Subcutaneous adipose tissue (tissue), 4 donors: ENCODE measurements around the gene CRACR2B. TPM values are rescaled to one million over a fixed set of nuclear protein-coding genes. Genes with fewer than 3 reads are reported as not detected.

ENCODE experiments used
- total RNA-seq, 4 donors: library from RNA; depleted of rRNA; stranded (reverse); fragments of >200 nt; gene quantifications; one replicate each; pipeline ENCODE4 v1.1.0, GENCODE V29; 2016
- TF ChIP-seq, protein P1 (sequence below): fragments of 450-650 bp; IDR thresholded peaks from one replicate; pipeline ENCODE4 v1.5.1; 2016; ENCODE audit warnings: low read depth, mild to moderate bottlenecking, control low read depth, antibody characterized with exemption, moderate library complexity

Gene CRACR2B
- total RNA-seq, 4 donors from 2014 or later = 2.3 to 44.6 (median 9.7) TPM

DNA sequence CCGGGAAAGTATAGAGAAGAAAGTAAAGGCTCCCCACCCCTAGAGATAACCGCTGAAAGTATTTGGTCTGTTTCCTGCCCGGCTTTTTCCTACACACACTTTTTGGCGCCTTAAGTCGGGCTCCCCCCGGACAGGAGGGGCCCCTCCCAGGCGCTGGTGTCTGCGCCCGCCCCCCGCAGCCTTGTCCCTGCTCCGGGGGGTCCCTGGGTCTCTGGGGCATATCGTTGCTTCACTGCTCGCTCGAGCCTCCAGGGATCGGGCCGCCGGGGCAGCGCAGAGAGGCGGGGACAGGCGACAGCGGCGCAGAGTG is 928 bp upstream of the CRACR2B start:
- TF ChIP-seq, protein P1, sequence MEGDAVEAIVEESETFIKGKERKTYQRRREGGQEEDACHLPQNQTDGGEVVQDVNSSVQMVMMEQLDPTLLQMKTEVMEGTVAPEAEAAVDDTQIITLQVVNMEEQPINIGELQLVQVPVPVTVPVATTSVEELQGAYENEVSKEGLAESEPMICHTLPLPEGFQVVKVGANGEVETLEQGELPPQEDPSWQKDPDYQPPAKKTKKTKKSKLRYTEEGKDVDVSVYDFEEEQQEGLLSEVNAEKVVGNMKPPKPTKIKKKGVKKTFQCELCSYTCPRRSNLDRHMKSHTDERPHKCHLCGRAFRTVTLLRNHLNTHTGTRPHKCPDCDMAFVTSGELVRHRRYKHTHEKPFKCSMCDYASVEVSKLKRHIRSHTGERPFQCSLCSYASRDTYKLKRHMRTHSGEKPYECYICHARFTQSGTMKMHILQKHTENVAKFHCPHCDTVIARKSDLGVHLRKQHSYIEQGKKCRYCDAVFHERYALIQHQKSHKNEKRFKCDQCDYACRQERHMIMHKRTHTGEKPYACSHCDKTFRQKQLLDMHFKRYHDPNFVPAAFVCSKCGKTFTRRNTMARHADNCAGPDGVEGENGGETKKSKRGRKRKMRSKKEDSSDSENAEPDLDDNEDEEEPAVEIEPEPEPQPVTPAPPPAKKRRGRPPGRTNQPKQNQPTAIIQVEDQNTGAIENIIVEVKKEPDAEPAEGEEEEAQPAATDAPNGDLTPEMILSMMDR = no peak

DNA sequence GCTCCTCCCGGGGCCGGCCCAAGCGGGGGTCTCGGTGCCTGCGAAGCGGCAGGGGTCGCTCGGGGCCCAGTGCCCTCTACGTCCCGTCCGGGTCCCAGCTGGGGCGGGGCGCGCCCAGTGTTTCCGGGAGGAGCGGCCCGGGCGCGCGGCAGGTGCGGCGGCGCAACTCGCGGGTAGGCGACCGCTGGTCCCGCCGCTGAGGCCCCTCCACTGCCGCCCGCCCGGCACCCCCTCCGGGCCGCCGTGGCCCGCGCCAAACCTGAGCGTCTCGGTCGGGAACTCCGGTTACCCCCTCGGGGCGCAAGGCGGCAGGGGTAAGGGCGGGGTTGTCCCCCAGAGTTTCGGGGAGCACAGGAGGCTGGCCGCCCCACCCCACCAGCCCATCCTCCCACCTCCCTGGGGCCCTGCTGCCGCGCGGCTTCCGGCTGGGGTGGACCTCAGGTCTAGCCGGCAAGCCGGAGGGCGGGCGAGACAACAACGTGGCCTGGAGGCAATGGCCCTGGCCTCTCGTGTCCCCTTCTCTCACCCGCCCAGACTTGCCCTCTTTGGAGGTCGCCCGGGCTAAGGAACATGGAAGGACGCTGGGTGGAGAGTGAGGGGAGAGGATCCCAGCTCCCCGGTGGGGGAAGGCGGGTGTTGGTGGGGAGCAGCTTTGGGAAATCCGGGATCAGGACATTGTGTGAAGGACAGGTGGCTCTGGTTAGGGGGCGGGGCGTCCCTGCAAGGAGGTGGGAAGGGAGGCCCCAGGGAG is 398 bp upstream of the CRACR2B start:
- TF ChIP-seq, protein P1 = no peak

DNA sequence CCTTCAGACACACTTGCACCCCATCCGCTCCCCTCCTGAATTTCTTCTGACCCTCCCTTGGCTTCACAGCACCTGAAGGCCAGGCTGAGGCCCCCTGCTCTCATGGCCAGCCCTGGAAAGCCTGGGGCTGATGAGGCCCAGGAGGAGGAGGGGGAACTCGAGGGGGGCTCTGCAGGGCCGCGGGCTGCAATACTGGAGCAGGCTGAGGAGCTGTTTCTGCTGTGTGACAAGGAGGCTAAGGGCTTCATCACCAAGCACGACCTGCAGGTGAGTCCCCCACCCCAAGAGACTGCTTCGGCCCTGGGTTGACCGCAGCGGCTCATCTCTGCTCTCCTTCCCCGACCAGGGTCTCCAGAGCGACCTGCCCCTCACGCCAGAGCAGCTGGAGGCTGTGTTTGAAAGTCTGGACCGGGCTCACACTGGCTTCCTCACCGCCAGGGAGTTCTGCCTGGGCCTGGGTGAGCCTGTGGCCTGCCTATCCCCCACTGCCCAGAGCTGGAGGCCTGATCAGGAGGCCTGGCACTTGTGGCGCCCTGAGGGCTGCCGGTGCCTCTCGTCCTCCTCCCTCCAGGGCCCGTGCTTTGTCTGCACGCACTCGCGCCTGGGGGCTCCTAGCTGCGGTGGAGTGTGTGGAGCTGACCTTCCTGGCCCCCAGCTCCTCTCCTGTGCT is 922 bp downstream of the CRACR2B start:
- TF ChIP-seq, protein P1 = no peak

DNA sequence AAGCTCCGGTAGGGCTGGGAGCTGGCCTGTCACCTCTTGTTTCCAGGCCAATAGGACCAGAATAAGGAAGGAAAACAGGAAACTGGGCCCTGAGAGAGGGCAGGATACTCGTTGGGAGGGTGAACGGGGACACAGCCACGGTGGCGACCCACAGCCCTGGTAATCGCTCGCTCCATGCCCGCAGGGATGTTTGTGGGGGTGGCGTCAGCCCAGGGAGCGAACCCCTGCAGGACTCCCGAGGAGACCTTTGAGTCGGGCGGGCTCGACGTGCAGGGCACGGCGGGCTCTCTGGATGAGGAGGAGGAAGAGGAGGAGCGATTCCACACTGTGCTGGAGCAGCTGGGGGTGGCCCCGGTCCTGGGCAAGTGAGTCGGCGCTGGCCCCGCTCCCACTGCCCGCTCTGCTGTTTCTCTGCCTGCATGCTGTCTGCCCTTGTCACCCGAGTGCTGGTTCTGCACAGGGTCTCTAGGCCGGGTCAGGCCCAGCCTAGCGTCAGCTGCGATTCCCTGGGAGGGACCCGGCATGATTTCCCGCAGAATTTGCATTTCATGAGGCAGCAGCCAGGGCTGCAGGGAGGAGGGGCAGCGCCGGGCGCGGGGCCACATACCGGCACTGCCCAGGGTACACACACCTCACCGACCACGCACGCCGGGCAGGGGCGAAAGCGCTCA is 1.6 kb downstream of the CRACR2B start:
- TF ChIP-seq, protein P1 = no peak

DNA sequence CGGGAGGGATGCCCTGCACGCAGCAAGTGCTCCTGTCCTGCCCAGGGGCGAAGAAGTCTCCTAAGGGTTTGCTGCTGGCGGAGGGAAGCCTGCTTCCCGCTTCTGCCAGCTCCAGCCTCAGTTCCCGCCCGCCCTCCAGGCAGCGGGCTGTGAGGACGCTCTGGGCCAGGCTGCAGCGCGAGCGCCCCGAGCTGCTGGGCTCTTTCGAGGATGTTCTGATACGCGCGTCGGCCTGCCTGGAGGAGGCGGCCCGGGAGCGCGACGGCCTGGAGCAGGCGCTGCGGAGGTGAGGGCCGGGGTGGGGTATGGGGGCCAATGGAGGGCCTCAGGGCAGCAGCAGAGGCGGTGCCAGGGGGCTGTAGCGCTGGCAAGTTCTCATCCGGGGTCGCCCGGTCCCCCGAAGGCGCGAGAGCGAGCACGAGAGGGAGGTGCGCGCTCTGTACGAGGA is 2.2 kb downstream of the CRACR2B start:
- TF ChIP-seq, protein P1 = no peak

DNA sequence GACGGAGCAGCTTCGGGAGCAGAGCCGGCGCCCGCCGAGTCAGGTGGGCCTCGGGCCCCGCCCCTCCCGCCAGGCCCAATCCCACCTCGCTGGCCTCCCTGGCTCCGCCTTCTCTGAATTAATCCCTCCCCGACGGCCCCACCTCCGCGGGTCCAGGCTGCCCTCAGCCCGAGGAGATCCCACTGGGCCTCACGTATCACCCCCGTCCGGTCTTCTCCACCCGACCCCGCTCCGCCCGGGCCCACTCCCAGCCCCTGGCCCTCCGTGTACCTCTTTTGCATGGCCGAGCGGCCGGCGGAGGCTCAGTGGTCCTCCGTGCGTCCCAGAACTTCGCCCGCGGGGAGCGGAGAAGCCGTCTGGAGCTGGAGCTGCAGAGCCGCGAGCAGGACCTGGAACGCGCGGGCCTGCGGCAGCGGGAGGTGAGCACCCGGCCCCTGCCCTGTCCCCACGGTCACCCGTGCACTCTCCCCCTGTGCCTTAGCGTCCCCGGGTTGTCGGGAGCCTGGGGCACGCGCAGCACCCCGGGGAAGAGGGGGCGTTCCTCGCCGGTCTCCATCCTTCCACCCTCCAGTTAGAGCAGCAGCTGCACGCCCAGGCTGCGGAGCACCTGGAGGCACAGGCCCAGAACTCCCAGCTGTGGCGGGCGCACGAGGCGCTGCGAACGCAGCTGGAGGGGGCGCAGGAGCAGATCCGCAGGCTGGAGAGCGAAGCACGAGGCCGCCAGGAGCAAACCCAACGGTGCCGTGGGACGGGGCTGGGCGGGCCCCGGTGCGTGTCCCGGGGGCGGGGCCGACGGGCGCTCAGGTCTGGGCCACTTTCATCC is 2.8 kb downstream of the CRACR2B start:
- TF ChIP-seq, protein P1 = no peak
